ENCODE measurements around the gene ASPA. TPM values are rescaled to one million over a fixed set of nuclear protein-coding genes. Genes with fewer than 3 reads are reported as not detected.
"Not testable (repeated sequence)": the region's sequence is repeated elsewhere in the genome, so short reads cannot be mapped to it uniquely, and the experiment has no call there.

ASPA gene
- total RNA-seq (not detected), polyA plus RNA-seq (not detected)

GRCh38 chr17:3475812-3476610 lies at the start of gene ASPA:
TSS of gene ASPA (plus strand) at chr17:3475997. CDS start at chr17:3476160, 163 bp downstream.
- no peaks in the 10 kb centered on the region for H3K4me1 ChIP-seq (ENCODE audit: insufficient read depth, low read length)
- Mint-ChIP-seq H3K9me3 (no peaks in the 10 kb centered on the region), H3K27me3 (peaks cover 10 to 19% of the 10 kb centered on the region in 2 donors), H3K36me3 (no peaks in the 10 kb centered on the region), H3K4me3 (peak within 1 kb of the TSS in 6 of 8 donors; percentile 27 to 75 (median 66)), H3K4me1 (peaks cover 0 to 7% (median 3%) of the 10 kb centered on the region in 4 donors), H3K27ac (no peak within 1 kb of the TSS)
- CTCF ChIA-PET (ENCODE audit: partially characterized antibody), result no interaction called here
- no peak within 1 kb of the TSS for H3K4me3 ChIP-seq (ENCODE audit: low read length in 2 of 2)
- H3K27ac ChIP-seq (ENCODE audit: low read depth, low read length), result no peak within 1 kb of the TSS
- POLR2A ChIA-PET (ENCODE audit: partially characterized antibody), result no interaction called here
- H3K9me3 ChIP-seq (ENCODE audit: control insufficient read depth in 1 of 2, low read length in 2 of 2), result no peaks in the 10 kb centered on the region
- H3K27me3 ChIP-seq (ENCODE audit: insufficient read depth, low read length), result no peaks in the 10 kb centered on the region
- intact Hi-C loops (cut with micrococcal nuclease), result no loop called here
- no peaks in the 10 kb centered on the region for H3K36me3 ChIP-seq (ENCODE audit: insufficient read depth, low read length)
- DNase-seq, result peak in 1 of 5 donors; percentile 0

GRCh38 chr17:3433215-3433614 lies 42.6 kb upstream of the ASPA start:
- H3K4me3 ChIP-seq (ENCODE audit: low read length in 2 of 2); H3K36me3 Mint-ChIP-seq; intact Hi-C loops (cut with micrococcal nuclease); H3K27ac Mint-ChIP-seq; H3K4me3 Mint-ChIP-seq; H3K4me1 ChIP-seq (ENCODE audit: insufficient read depth, low read length); H3K27ac ChIP-seq (ENCODE audit: low read depth, low read length); POLR2A ChIA-PET (ENCODE audit: partially characterized antibody); H3K4me1 Mint-ChIP-seq; H3K36me3 ChIP-seq (ENCODE audit: insufficient read depth, low read length); H3K27me3 ChIP-seq (ENCODE audit: insufficient read depth, low read length); H3K9me3 ChIP-seq (ENCODE audit: control insufficient read depth in 1 of 2, low read length in 2 of 2); CTCF ChIA-PET (ENCODE audit: partially characterized antibody): not testable (repeated sequence)
- DNase-seq, result peak in 1 of 5 donors; percentile 2
- peaks cover 0 to 14% (median 5%) of the 10 kb centered on the region in 8 donors for H3K9me3 Mint-ChIP-seq
- peaks cover 8 to 12% of the 10 kb centered on the region in 2 donors for H3K27me3 Mint-ChIP-seq

- ChIA-PET CTCF (ENCODE audit: partially characterized antibody) (no interaction called here), POLR2A (ENCODE audit: partially characterized antibody) (no interaction called here)
- Histone ChIP-seq H3K27me3 (ENCODE audit: insufficient read depth, low read length) (no peaks in the 10 kb centered on the region), H3K4me1 (ENCODE audit: insufficient read depth, low read length) (no peaks in the 10 kb centered on the region), H3K9me3 (ENCODE audit: control insufficient read depth in 1 of 2, low read length in 2 of 2) (no peaks in the 10 kb centered on the region), H3K36me3 (ENCODE audit: insufficient read depth, low read length) (no peaks in the 10 kb centered on the region), H3K4me3 (ENCODE audit: low read length in 2 of 2) (no peak within 1 kb of the TSS), H3K27ac (ENCODE audit: low read depth, low read length) (no peak within 1 kb of the TSS)
- Mint-ChIP-seq H3K9me3 (peaks cover 0 to 11% (median 3%) of the 10 kb centered on the region in 8 donors), H3K4me1 (no peaks in the 10 kb centered on the region), H3K4me3 (no peak within 1 kb of the TSS), H3K27me3 (peaks cover 8 to 17% of the 10 kb centered on the region in 2 donors), H3K36me3 (no peaks in the 10 kb centered on the region), H3K27ac (no peak within 1 kb of the TSS)
- intact Hi-C loops (cut with micrococcal nuclease), result no loop called here
- DNase-seq, result no peak
These were observed 42.1 kb upstream of the ASPA start, which contains the start of gene OR1E2 for GRCh38 chr17:3433741-3434140. TSS of gene OR1E2 (minus strand) at chr17:3433841. CDS start at chr17:3433841, 0 bp downstream.

- intact Hi-C loops (cut with micrococcal nuclease), result no loop called here
- H3K27ac ChIP-seq (ENCODE audit: low read depth, low read length), result no peak overlapping the region
- H3K4me1 ChIP-seq (ENCODE audit: insufficient read depth, low read length), result no peaks in the 10 kb centered on the region
- ChIA-PET POLR2A (ENCODE audit: partially characterized antibody) (no interaction called here), CTCF (ENCODE audit: partially characterized antibody) (no interaction called here)
- H3K4me3 ChIP-seq (ENCODE audit: low read length in 2 of 2), result no peak overlapping the region
- no peaks in the 10 kb centered on the region for H3K36me3 ChIP-seq (ENCODE audit: insufficient read depth, low read length)
- Mint-ChIP-seq H3K36me3 (no peaks in the 10 kb centered on the region), H3K4me3 (no peak overlapping the region), H3K4me1 (no peaks in the 10 kb centered on the region), H3K27me3 (peaks cover 12 to 19% of the 10 kb centered on the region in 2 donors), H3K9me3 (no peaks in the 10 kb centered on the region), H3K27ac (no peak overlapping the region)
- H3K27me3 ChIP-seq (ENCODE audit: insufficient read depth, low read length), result peaks cover 3% of the 10 kb centered on the region
- DNase-seq, result no peak
- H3K9me3 ChIP-seq (ENCODE audit: control insufficient read depth in 1 of 2, low read length in 2 of 2), result no peaks in the 10 kb centered on the region
These were observed 37.4 kb upstream of the ASPA start for GRCh38 chr17:3438368-3438767.

- no peak overlapping the region for H3K27ac ChIP-seq (ENCODE audit: low read depth, low read length)
- H3K4me3 ChIP-seq (ENCODE audit: low read length in 2 of 2), result no peak overlapping the region
- no peaks in the 10 kb centered on the region for H3K36me3 Mint-ChIP-seq
- H3K36me3 ChIP-seq (ENCODE audit: insufficient read depth, low read length), result no peaks in the 10 kb centered on the region
- H3K4me1 Mint-ChIP-seq, result no peaks in the 10 kb centered on the region
- no peak for DNase-seq
- peaks cover 3% of the 10 kb centered on the region for H3K27me3 ChIP-seq (ENCODE audit: insufficient read depth, low read length)
- no peak overlapping the region for H3K27ac Mint-ChIP-seq
- peaks cover 12 to 23% of the 10 kb centered on the region in 2 donors for H3K27me3 Mint-ChIP-seq
- no peaks in the 10 kb centered on the region for H3K9me3 ChIP-seq (ENCODE audit: control insufficient read depth in 1 of 2, low read length in 2 of 2)
- no peak overlapping the region for H3K4me3 Mint-ChIP-seq
- intact Hi-C loops (cut with micrococcal nuclease), result no loop called here
- ChIA-PET POLR2A (ENCODE audit: partially characterized antibody) (no interaction called here), CTCF (ENCODE audit: partially characterized antibody) (no interaction called here)
- H3K9me3 Mint-ChIP-seq, result no peaks in the 10 kb centered on the region
- no peaks in the 10 kb centered on the region for H3K4me1 ChIP-seq (ENCODE audit: insufficient read depth, low read length)
These were observed 35.3 kb upstream of the ASPA start for GRCh38 chr17:3440451-3440850.

GRCh38 chr17:3447625-3448024 lies 28.2 kb upstream of the ASPA start:
- no peak overlapping the region for H3K27ac Mint-ChIP-seq
- Histone ChIP-seq H3K27ac (ENCODE audit: low read depth, low read length) (no peak overlapping the region), H3K36me3 (ENCODE audit: insufficient read depth, low read length) (no peaks in the 10 kb centered on the region), H3K4me1 (ENCODE audit: insufficient read depth, low read length) (no peaks in the 10 kb centered on the region), H3K9me3 (ENCODE audit: control insufficient read depth in 1 of 2, low read length in 2 of 2) (no peaks in the 10 kb centered on the region), H3K4me3 (ENCODE audit: low read length in 2 of 2) (no peak overlapping the region), H3K27me3 (ENCODE audit: insufficient read depth, low read length) (no peaks in the 10 kb centered on the region)
- H3K9me3 Mint-ChIP-seq, result peaks cover 0 to 1% (median 0%) of the 10 kb centered on the region in 8 donors
- ChIA-PET POLR2A (ENCODE audit: partially characterized antibody) (no interaction called here), CTCF (ENCODE audit: partially characterized antibody) (no interaction called here)
- no peaks in the 10 kb centered on the region for H3K36me3 Mint-ChIP-seq
- no peaks in the 10 kb centered on the region for H3K4me1 Mint-ChIP-seq
- no peak for DNase-seq
- intact Hi-C loops (cut with micrococcal nuclease), result no loop called here
- no peak overlapping the region for H3K4me3 Mint-ChIP-seq
- H3K27me3 Mint-ChIP-seq, result peaks cover 8 to 10% of the 10 kb centered on the region in 2 donors

GRCh38 chr17:3448059-3448665 lies 27.6 kb upstream of the ASPA start:
- Mint-ChIP-seq H3K4me3 (no peak overlapping the region), H3K4me1 (no peaks in the 10 kb centered on the region), H3K9me3 (peaks cover 0 to 2% (median 0%) of the 10 kb centered on the region in 8 donors), H3K27ac (no peak overlapping the region), H3K27me3 (peaks cover 9 to 14% of the 10 kb centered on the region in 2 donors), H3K36me3 (no peaks in the 10 kb centered on the region)
- Histone ChIP-seq H3K4me3 (ENCODE audit: low read length in 2 of 2) (no peak overlapping the region), H3K27ac (ENCODE audit: low read depth, low read length) (no peak overlapping the region), H3K36me3 (ENCODE audit: insufficient read depth, low read length) (no peaks in the 10 kb centered on the region), H3K9me3 (ENCODE audit: control insufficient read depth in 1 of 2, low read length in 2 of 2) (no peaks in the 10 kb centered on the region), H3K27me3 (ENCODE audit: insufficient read depth, low read length) (no peaks in the 10 kb centered on the region), H3K4me1 (ENCODE audit: insufficient read depth, low read length) (no peaks in the 10 kb centered on the region)
- ChIA-PET POLR2A (ENCODE audit: partially characterized antibody) (no interaction called here), CTCF (ENCODE audit: partially characterized antibody) (no interaction called here)
- intact Hi-C loops (cut with micrococcal nuclease), result no loop called here
- no peak for DNase-seq
